Epithelial cell of esophagus (primary cell): Measurements from ENCODE around the gene JCAD.
A peak's percentile ranks its signal among the peaks of the same experiment; 100 is the strongest.
"Not testable (repeated sequence)": the region's sequence is repeated elsewhere in the genome, so short reads cannot be mapped to it uniquely, and the experiment has no call there.

Source experiments
- DNase-seq: peaks from one replicate; pipeline ENCODE4 v3.0.0; 2010; ENCODE audit warnings: low read depth
- H3K4me3 ChIP-seq: 2 replicates; pipeline ENCODE4 v1.5.1; 2011; ENCODE audit warnings: mild to moderate bottlenecking, low read length, control low read depth
- CTCF ChIP-seq: IDR thresholded peaks from 2 replicates; pipeline ENCODE4 v1.5.1; 2011; ENCODE audit warnings: low read depth, mild to moderate bottlenecking, low read length, control low read depth, inconsistent platforms; ENCODE audit not compliant: insufficient read depth; ENCODE audit errors: missing control alignments

The JCAD gene

GRCh38 chr10:30007406-30007805, 52.0 kb downstream of the JCAD start:
- TF ChIP-seq CTCF, result no peak
- DNase-seq, result no peak
- no peak overlapping the region for H3K4me3 ChIP-seq

- no peak overlapping the region for H3K4me3 ChIP-seq
- no peak for TF ChIP-seq CTCF
- DNase-seq, result no peak
Observed at GRCh38 chr10:30006410-30006809, 53.0 kb downstream of the JCAD start.

- not testable (repeated sequence) for H3K4me3 ChIP-seq, DNase-seq
Observed at GRCh38 chr10:30005116-30005515, 54.3 kb downstream of the JCAD start.

GRCh38 chr10:30002426-30003266, 56.7 kb downstream of the JCAD start:
- DNase-seq, result peak; percentile 85
- peak; percentile 89 for TF ChIP-seq CTCF
- H3K4me3 ChIP-seq, result no peak overlapping the region

GRCh38 chr10:30000802-30001571, 58.4 kb downstream of the JCAD start:
- peak; percentile 34 for DNase-seq
- TF ChIP-seq CTCF, result no peak
- no peak overlapping the region for H3K4me3 ChIP-seq

GRCh38 chr10:29998142-29998808, 61.1 kb downstream of the JCAD start:
- peak; percentile 100 for TF ChIP-seq CTCF
- H3K4me3 ChIP-seq, result no peak overlapping the region
- DNase-seq, result peak; percentile 88

- DNase-seq, result no peak
- TF ChIP-seq CTCF, result no peak
- no peak overlapping the region for H3K4me3 ChIP-seq
Observed at GRCh38 chr10:29994811-29995210, 64.6 kb downstream of the JCAD start.
